Nephron (organoid): ENCODE results near the gene RNF212B.
"Not testable (repeated sequence)": the region's sequence is repeated elsewhere in the genome, so short reads cannot be mapped to it uniquely, and the experiment has no call there.

Experiments
- H3K27ac Mint-ChIP-seq, 3 experiments: 2 replicates each; pipeline ENCODE4 v1.8.0; 2020; ENCODE audit warnings: mixed read lengths in 3 of 3, mild to moderate bottlenecking in 2 of 3, moderate library complexity in 1 of 3
- H3K27me3 Mint-ChIP-seq: 2 replicates; pipeline ENCODE4 v1.8.0; 2021; ENCODE audit warnings: low read depth, mild to moderate bottlenecking, moderate library complexity, mixed read lengths
- H3K36me3 Mint-ChIP-seq: 2 replicates; pipeline ENCODE4 v1.8.0; 2020; ENCODE audit warnings: low read depth, mixed read lengths
- H3K4me1 Mint-ChIP-seq: 2 replicates; pipeline ENCODE4 v1.8.0; 2020; ENCODE audit warnings: mixed read lengths
- H3K4me3 Mint-ChIP-seq, 3 experiments: 2 replicates each; pipeline ENCODE4 v1.8.0; 2020; ENCODE audit warnings: mild to moderate bottlenecking in 3 of 3, mixed read lengths in 3 of 3, moderate library complexity in 2 of 3
- H3K9me3 Mint-ChIP-seq: 2 replicates; pipeline ENCODE4 v1.8.0; 2020; ENCODE audit warnings: mixed read lengths
- TF ChIP-seq, protein P1 (sequence below), 3 experiments: fragments of 200-600 bp; sonication (generic); IDR thresholded peaks; one replicate each; pipeline ENCODE4 v1.5.0; 2021; ENCODE audit warnings: antibody characterized with exemption in 3 of 3; ENCODE audit not compliant: unreplicated experiment in 3 of 3

Gene RNF212B

DNA sequence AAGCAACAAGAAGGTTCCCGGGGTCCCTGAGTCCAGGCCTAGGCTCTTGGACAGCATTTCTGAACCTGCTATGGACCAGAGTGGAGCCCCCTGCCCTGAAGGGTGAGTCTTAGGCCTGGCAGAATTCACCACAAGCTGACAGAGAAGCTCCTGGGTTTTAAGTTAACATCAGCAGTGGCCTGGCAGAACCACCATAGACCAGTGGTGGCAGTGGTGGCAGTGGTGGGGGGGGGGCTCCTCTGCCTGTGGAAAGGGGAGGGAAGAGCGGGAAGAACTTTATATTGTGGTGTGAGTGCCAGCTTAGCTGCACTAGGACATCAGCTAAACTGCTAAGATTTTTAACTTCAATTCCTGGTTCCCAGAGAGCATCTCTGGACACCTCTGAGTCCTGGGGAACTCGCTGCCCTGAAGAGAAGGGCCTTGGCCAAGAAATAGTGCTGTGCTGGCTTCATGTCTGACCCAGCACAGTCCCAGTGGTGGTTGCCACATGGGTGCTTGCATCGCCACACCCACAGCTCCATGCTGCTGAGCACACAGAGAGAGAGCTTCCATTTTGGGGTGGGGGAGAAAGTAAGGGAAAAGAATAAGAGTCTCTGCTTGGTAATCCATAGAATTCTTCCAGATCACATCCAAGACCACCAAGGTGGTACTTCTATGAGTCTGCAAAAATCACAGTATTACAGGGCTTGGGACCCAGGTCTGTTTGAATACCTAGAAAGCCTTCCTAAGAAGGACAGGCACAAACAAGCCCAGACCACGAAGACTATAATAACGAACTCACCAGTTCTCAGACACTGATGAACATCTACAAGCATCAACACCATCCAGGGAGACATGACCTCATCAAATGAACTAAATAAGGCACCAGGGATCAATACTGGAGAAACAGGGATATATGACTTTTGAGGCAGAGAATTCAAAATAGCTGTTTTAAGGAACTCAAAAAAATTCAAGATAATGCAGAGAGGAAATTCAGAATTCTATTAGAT, 20.4 kb upstream of the RNF212B start:
- Mint-ChIP-seq H3K4me1 (no peaks in the 10 kb centered on the region), H3K27me3 (no peaks in the 10 kb centered on the region), H3K36me3 (no peaks in the 10 kb centered on the region), H3K27ac (no peak overlapping the region), H3K4me3 (no peak overlapping the region), H3K9me3 (peaks cover 12% of the 10 kb centered on the region)
- TF ChIP-seq, protein P1, sequence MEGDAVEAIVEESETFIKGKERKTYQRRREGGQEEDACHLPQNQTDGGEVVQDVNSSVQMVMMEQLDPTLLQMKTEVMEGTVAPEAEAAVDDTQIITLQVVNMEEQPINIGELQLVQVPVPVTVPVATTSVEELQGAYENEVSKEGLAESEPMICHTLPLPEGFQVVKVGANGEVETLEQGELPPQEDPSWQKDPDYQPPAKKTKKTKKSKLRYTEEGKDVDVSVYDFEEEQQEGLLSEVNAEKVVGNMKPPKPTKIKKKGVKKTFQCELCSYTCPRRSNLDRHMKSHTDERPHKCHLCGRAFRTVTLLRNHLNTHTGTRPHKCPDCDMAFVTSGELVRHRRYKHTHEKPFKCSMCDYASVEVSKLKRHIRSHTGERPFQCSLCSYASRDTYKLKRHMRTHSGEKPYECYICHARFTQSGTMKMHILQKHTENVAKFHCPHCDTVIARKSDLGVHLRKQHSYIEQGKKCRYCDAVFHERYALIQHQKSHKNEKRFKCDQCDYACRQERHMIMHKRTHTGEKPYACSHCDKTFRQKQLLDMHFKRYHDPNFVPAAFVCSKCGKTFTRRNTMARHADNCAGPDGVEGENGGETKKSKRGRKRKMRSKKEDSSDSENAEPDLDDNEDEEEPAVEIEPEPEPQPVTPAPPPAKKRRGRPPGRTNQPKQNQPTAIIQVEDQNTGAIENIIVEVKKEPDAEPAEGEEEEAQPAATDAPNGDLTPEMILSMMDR (IDR thresholded peaks at IDR 0.05; ENCODE audit: unreplicated experiment in 3 of 3) = no peak

DNA sequence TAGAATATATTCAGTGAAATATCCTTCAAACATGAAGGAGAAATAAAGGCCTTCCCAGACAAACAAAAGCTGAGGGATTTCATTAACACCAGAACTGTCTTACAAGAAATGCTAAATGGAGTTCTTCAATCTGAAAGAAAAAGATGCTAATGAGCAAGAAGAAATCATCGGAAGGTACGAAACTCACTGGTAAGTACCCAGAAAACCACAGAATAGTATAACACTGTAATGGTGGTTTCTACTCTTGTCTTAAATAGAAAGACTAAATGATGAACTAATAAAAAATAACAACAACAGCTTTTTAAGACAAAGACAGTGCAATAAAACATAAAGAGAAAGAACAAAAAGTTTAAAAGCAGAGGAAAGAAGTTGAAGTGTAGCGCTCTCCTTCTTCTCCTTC, 18.7 kb upstream of the RNF212B start:
- Mint-ChIP-seq H3K4me3 (no peak overlapping the region), H3K4me1 (no peaks in the 10 kb centered on the region), H3K36me3 (no peaks in the 10 kb centered on the region), H3K27me3 (no peaks in the 10 kb centered on the region), H3K9me3 (peaks cover 15% of the 10 kb centered on the region), H3K27ac (no peak overlapping the region)
- TF ChIP-seq, protein P1 (IDR thresholded peaks at IDR 0.05; ENCODE audit: unreplicated experiment in 3 of 3) = no peak

DNA sequence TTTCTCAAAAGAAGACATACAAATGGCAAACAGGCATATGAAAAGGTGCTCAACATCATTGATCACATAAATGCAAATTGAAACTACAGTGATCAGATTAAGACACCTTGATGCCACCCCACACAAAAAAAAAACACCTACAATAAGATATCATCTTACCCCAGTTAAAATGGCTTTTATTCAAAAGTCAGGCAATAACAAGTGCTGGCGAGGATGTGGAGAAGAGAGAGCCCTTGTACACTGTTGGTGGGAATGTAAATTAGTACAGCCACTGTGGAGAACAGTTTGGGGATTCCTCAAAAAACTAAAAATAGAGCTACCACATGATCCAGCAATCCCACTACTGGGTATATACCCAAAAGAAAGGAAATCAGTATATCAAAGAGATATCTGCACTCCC, 12.8 kb upstream of the RNF212B start:
- not testable (repeated sequence) for H3K4me3 Mint-ChIP-seq, H3K27ac Mint-ChIP-seq, H3K4me1 Mint-ChIP-seq, H3K27me3 Mint-ChIP-seq, H3K36me3 Mint-ChIP-seq
- peaks cover 20% of the 10 kb centered on the region for H3K9me3 Mint-ChIP-seq

DNA sequence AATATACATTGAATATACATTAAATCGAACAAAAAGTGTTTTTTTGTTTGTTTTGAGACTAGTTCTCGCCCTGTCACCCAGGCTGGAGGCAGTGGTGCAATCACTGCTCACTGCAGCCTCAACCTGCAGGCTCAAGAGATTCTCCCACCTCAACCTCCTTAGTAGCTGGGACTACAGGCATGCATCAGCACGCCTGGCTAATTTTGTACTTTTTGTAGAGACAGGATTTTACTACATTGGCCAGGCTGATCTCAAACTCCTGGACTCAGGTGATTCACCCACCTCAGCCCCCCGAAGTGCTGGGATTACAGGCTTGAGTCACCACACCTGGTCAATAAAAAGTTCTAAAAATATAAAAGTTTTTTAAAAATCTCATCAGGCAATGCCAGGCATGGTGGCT, 10.2 kb upstream of the RNF212B start:
- Mint-ChIP-seq H3K36me3 (no peaks in the 10 kb centered on the region), H3K4me1 (no peaks in the 10 kb centered on the region), H3K27ac (no peak overlapping the region), H3K27me3 (peaks cover 3% of the 10 kb centered on the region), H3K4me3 (no peak overlapping the region), H3K9me3 (peaks cover 23% of the 10 kb centered on the region)
- TF ChIP-seq, protein P1 (IDR thresholded peaks at IDR 0.05; ENCODE audit: unreplicated experiment in 3 of 3) = no peak

DNA sequence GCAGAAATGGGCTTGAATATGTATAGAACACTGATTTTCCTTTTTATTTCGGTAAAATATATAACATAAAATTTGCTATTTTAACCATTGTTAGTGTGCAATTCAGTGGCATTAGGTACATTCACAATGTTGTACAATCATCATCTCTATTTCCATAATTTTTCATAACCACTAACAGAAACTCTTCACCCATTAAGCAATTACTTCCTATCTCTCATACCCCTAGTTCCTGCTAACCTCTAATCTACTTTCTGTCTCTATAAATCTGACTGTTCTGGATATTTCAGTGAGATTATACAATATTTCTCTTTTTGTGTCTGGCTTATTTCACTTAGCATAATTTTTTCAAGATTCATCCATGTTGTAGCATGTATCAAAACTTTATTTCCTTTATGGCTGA, 8.9 kb upstream of the RNF212B start:
- Mint-ChIP-seq H3K4me3 (no peak overlapping the region), H3K27ac (no peak overlapping the region), H3K9me3 (peaks cover 19% of the 10 kb centered on the region), H3K4me1 (no peaks in the 10 kb centered on the region), H3K27me3 (peaks cover 3% of the 10 kb centered on the region), H3K36me3 (no peaks in the 10 kb centered on the region)
- TF ChIP-seq, protein P1 (IDR thresholded peaks at IDR 0.05; ENCODE audit: unreplicated experiment in 3 of 3) = no peak

DNA sequence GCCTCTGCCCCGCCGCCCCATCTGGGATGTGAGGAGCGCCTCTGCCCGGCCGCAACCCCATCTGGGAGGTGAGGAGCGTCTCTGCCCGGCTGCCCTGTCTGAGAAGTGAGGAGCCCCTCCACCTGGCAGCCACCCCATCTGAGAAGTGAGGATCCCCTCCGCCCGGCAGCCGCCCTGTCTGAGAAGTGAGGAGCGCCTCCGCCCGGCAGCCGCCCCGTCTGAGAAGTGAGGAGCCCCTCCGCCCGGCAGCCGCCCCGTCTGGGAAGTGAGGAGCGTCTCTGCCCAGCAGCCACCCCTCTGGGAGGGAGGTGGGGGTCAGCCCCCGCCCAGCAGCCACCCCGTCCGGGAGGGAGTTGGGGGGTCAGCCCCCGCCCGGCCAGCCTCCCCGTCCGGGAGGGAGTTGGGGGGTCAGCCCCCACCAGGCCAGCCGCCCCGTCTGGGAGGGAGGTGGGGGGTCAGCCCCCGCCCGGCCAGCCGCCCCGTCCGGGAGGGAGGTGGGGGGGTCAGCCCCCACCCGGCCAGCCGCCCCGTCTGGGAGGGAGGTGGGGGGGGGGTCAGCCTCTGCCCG, 5.4 kb upstream of the RNF212B start:
- not testable (repeated sequence) for H3K9me3 Mint-ChIP-seq, H3K27me3 Mint-ChIP-seq, H3K4me3 Mint-ChIP-seq, H3K27ac Mint-ChIP-seq, H3K4me1 Mint-ChIP-seq, H3K36me3 Mint-ChIP-seq

DNA sequence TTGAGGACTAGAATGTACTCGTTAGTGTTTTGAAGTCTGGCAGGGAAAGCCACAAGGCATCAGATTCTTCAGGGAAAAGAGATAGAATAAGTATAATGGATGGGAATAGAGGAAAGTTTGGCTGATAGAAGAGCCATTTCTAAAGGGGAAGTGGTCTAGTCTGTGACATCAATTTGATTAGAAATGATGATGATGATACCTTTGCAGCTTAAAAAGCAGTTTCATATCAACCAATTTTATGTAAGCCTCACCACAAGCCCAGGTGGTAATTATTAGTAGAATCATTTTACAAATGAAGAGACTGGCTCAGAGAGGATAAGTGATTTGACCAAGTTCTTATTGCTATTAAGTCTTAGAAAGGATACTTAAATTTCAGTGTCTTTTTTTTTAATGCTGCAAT, 2.9 kb downstream of the RNF212B start:
- no peak overlapping the region for H3K4me3 Mint-ChIP-seq
- H3K36me3 Mint-ChIP-seq = no peaks in the 10 kb centered on the region
- H3K27ac Mint-ChIP-seq = peak overlapping the region; percentile 26 to 39 (median 30)
- peaks cover 23% of the 10 kb centered on the region for H3K4me1 Mint-ChIP-seq
- TF ChIP-seq, protein P1 (IDR thresholded peaks at IDR 0.05; ENCODE audit: unreplicated experiment in 3 of 3) = no peak
- no peaks in the 10 kb centered on the region for H3K9me3 Mint-ChIP-seq
- H3K27me3 Mint-ChIP-seq = no peaks in the 10 kb centered on the region

DNA sequence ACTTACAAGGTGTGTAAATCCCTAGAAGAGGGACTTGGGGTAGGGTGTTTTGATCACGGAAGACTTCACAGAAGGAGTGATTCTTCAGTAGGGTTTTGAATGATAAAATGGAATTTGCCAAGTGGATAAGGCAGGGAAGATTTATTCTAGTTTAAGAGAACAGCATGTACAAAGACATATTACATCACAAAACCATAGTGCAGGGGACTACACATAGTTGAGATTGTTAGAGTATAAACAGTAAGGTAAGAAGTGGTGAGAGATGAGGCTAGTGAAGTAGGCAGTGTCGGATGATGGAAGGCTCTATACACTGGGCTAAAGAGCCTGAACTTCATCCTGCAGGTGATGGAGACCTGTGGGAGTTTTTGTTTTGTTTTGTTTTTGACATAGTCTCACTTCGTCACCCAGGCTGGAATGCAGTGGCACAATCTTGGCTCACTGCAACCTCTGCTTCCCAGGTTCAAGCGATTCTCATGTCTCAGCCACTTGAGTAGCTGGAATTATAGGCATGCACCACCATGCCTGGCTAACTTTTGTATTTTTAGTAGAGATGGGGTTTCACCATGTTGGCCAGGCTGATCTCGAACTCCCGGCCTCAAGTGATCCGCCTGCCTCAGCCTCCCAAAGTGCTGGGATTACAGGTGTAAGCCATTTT, 3.5 kb downstream of the RNF212B start:
- Mint-ChIP-seq H3K4me1 (peaks cover 23% of the 10 kb centered on the region), H3K27ac (peak overlapping the region; percentile 26 to 39 (median 30))
- H3K9me3 Mint-ChIP-seq, H3K4me3 Mint-ChIP-seq, H3K27me3 Mint-ChIP-seq, H3K36me3 Mint-ChIP-seq: not testable (repeated sequence)
